GM18511 (cell line): ENCODE data around the gene PTPRN2.

Experiments
- ATAC-seq: cut with Tn5 transposase; IDR thresholded peaks from one replicate; pipeline ENCODE4 v1.9.1; 2021; ENCODE audit warnings: mild to moderate bottlenecking, moderate library complexity; ENCODE audit not compliant: unreplicated experiment

PTPRN2 gene

GRCh38 chr7:158497627-158498026 is 90.0 kb downstream of the PTPRN2 start:
- no peak for ATAC-seq

- ATAC-seq, result no peak
These were observed 91.8 kb downstream of the PTPRN2 start for GRCh38 chr7:158495786-158496185.

GRCh38 chr7:158495216-158495615 is 92.4 kb downstream of the PTPRN2 start:
- ATAC-seq, result no peak

- ATAC-seq, result no peak
These were observed 93.0 kb downstream of the PTPRN2 start for GRCh38 chr7:158494643-158495042.

GRCh38 chr7:158494162-158494586 is 93.4 kb downstream of the PTPRN2 start:
- no peak for ATAC-seq

- ATAC-seq, result no peak
These were observed 95.3 kb downstream of the PTPRN2 start for GRCh38 chr7:158492367-158492764.

GRCh38 chr7:158491094-158491493 is 96.5 kb downstream of the PTPRN2 start:
- ATAC-seq, result no peak

- no peak for ATAC-seq
These were observed 97.3 kb downstream of the PTPRN2 start for GRCh38 chr7:158490171-158490782.

- no peak for ATAC-seq
These were observed 98.0 kb downstream of the PTPRN2 start for GRCh38 chr7:158489462-158490155.

- ATAC-seq, result no peak
These were observed 99.2 kb downstream of the PTPRN2 start for GRCh38 chr7:158488181-158488971.

- no peak for ATAC-seq
These were observed 99.9 kb downstream of the PTPRN2 start for GRCh38 chr7:158487631-158488151.

GRCh38 chr7:158486919-158487318 is 100.7 kb downstream of the PTPRN2 start:
- no peak for ATAC-seq

- ATAC-seq, result no peak
These were observed 102.7 kb downstream of the PTPRN2 start for GRCh38 chr7:158484801-158485531.

- no peak for ATAC-seq
These were observed 105.1 kb downstream of the PTPRN2 start for GRCh38 chr7:158482480-158482879.

GRCh38 chr7:158479664-158480025 is 108.0 kb downstream of the PTPRN2 start:
- ATAC-seq, result no peak

- no peak for ATAC-seq
These were observed 108.5 kb downstream of the PTPRN2 start for GRCh38 chr7:158479021-158479663.

- no peak for ATAC-seq
These were observed 109.8 kb downstream of the PTPRN2 start for GRCh38 chr7:158477866-158478265.

- ATAC-seq, result no peak
These were observed 111.2 kb downstream of the PTPRN2 start for GRCh38 chr7:158476331-158476932.

GRCh38 chr7:158475679-158476052 is 112.0 kb downstream of the PTPRN2 start:
- ATAC-seq, result no peak

- no peak for ATAC-seq
These were observed 112.5 kb downstream of the PTPRN2 start for GRCh38 chr7:158475036-158475678.
